GM18508 (cell line): ENCODE results near the gene ARID5A.

Experiments used
- ATAC-seq: cut with Tn5 transposase; IDR thresholded peaks from one replicate; pipeline ENCODE4 v1.9.1; 2021; ENCODE audit warnings: moderate number of reproducible peaks; ENCODE audit not compliant: insufficient read depth, unreplicated experiment

ARID5A gene

GRCh38 chr2:96537734-96538486 lies 1.4 kb downstream of the ARID5A start:
- ATAC-seq = no peak

- ATAC-seq = no peak
Observed at GRCh38 chr2:96538487-96539214, 2.1 kb downstream of the ARID5A start.

GRCh38 chr2:96539215-96539920 lies 2.8 kb downstream of the ARID5A start:
- no peak for ATAC-seq

GRCh38 chr2:96540136-96540535 lies 3.6 kb downstream of the ARID5A start:
- no peak for ATAC-seq

- no peak for ATAC-seq
Observed at GRCh38 chr2:96541398-96542152, 5.0 kb downstream of the ARID5A start.

GRCh38 chr2:96542357-96542977 lies 5.9 kb downstream of the ARID5A start:
- no peak for ATAC-seq

GRCh38 chr2:96546321-96546720 lies 9.8 kb downstream of the ARID5A start:
- no peak for ATAC-seq

GRCh38 chr2:96546797-96547196 lies 10.2 kb downstream of the ARID5A start:
- ATAC-seq = no peak

- no peak for ATAC-seq
Observed at GRCh38 chr2:96547203-96547641, 10.7 kb downstream of the ARID5A start.

- no peak for ATAC-seq
Observed at GRCh38 chr2:96547731-96548171, 11.2 kb downstream of the ARID5A start.

GRCh38 chr2:96548558-96549465 lies 12.3 kb downstream of the ARID5A start:
- no peak for ATAC-seq

- ATAC-seq = no peak
Observed at GRCh38 chr2:96549466-96549785, 12.9 kb downstream of the ARID5A start.

- no peak for ATAC-seq
Observed at GRCh38 chr2:96549967-96550786, 13.6 kb downstream of the ARID5A start.

- ATAC-seq = no peak
Observed at GRCh38 chr2:96550787-96551604, 14.4 kb downstream of the ARID5A start.

- ATAC-seq = no peak
Observed at GRCh38 chr2:96551605-96552314, 15.2 kb downstream of the ARID5A start.

GRCh38 chr2:96552315-96553175 lies 16.0 kb downstream of the ARID5A start:
- ATAC-seq = no peak
